Activated CD8-positive, alpha-beta memory T cell treated with anti-CD3 and anti-CD28 coated beads, Interleukin-2, amount 50 U/mL, for 48 hours (primary cell): ENCODE data around the gene REM1.
A peak's percentile ranks its signal among the peaks of the same experiment; 100 is the strongest.
"Not testable (repeated sequence)": the region's sequence is repeated elsewhere in the genome, so short reads cannot be mapped to it uniquely, and the experiment has no call there.

ENCODE experiments used
- DNase-seq: peaks from one replicate; pipeline ENCODE4 v3.0.0-alpha.2; 2020

The REM1 gene, protein sequence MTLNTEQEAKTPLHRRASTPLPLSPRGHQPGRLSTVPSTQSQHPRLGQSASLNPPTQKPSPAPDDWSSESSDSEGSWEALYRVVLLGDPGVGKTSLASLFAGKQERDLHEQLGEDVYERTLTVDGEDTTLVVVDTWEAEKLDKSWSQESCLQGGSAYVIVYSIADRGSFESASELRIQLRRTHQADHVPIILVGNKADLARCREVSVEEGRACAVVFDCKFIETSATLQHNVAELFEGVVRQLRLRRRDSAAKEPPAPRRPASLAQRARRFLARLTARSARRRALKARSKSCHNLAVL

DNA sequence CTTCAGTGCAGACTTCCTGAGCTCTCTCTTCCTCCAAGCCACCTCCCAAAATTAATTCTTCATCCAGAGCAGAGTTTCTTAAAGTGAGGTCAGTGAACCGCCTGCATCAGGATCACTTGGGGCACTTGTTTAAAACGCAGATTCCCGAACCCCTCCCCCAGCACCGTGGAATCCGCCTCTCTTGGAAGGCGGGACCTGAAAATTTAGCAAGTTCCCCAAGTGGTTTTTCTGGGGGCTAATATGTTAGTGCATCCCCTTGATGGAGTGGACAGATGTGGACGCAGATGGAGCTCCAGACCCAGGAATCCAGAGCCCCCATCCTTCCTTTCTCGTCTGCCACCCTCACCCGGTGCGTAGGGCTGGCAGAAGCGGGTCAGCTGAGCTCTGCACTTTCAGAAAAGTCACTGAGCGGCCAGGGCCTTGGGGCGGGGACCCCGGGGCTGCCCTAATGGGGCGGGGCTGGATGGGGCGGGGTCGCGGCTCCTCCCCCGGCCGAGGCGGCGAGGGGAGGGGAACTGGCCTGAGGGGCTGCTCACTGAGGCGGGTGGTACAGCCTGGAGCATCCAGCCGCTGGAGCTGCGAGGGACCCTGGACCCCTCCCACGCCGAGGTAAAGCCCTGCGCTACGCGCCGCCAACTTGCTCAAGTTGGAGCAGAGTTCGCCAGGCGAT lies at the start of gene REM1, which contains the start of gene DEFB124:
Gene REM1, plus strand, starts transcription at position 531 of the 670 bp plus-strand sequence. CDS start 1,158 bp downstream, outside the sequence.
Gene DEFB124, minus strand, starts transcription at position 370 of the 670 bp plus-strand sequence. CDS start 2,114 bp downstream, outside the sequence.
- DNase-seq: no peak

DNA sequence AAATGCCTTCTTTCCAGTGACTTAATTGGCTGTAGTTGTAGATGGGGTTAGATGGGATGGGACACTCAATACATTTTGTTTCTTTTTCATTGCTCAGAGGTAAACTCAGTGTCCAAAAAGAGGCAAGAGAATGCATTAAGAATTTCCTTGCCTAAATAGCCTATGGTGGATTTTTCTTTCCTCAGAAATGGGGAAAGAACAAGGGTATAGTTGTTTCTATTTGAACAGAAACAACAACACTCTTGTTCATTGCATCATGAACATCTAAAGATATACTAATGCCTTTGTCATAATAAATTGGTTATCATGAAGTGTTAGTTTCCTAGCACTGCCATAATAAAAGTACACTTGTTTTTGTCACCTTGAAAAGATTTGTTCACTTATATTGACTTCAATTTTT lies 49.3 kb upstream of the REM1 start:
- DNase-seq: no peak

DNA sequence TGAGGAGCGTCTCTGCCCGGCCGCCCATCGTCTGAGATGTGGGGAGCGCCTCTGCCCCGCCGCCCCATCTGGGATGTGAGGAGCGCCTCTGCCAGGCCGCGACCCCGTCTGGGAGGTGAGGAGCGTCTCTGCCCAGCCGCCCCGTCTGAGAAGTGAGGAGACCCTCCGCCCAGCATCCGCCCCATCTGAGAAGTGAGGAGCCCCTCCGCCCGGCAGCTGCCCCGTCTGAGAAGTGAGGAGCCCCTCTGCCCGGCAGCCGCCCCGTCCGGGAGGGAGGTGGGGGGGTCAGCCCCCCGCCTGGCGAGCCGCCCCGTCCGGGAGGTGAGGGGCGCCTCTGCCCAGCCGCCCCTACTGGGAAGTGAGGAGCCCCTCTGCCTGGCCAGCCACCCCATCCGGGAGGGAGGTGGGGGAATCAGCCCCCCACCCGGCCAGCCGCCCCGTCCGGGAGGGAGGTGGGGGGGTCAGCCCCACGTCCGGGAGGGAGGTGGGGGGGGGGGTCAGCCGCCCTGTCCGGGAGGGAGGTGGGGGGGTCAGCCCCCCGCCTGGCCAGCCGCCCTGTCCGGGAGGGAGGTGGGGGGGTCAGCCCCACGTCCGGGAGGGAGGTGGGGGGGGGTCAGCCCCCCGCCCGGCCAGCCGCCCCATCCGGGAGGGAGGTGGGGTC lies 48.1 kb upstream of the REM1 start:
- not testable (repeated sequence) for DNase-seq

DNA sequence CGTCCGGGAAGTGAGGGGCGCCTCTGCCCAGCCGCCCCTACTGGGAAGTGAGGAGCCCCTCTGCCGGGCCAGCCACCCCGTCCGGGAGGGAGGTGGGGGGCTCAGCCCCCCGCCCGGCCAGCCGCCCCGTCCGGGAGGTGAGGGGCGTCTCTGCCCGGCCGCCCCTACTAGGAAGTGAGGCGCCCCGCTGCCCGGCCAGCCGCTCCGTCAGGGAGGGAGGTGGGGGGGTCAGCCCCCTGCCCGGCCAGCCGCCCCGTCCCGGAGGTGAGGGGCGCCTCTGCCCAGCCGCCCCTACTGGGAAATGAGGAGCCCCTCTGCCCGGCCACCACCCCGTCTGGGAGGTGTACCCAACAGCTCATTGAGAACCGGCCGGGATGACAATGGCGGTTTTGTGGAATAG lies 47.5 kb upstream of the REM1 start:
- DNase-seq: not testable (repeated sequence)

DNA sequence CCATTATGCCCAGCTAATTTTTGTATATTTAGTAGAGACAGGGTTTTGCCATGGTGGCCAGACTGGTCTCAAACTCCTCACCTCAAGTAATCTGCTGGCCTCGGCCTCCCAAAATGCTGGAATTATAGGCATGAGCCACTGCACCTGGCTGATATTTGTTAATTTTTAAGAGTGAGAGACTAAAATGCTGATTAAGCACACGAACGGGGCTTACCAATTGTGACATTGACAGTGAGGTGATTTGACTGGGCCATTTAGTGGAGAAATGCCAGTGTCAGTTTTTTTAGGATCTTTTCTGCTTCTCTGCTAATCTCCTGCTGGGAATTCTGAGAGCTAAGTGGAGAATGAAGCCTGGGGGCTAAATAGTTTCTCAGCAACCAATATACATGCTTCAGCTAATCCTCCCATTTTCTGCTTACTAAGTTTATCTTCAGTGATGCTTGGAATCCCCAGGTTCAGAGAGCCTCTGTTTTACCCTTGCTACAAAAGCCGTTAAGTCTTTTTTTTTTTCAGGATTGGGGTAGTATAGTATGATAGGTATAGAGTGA lies 44.4 kb upstream of the REM1 start:
- no peak for DNase-seq

DNA sequence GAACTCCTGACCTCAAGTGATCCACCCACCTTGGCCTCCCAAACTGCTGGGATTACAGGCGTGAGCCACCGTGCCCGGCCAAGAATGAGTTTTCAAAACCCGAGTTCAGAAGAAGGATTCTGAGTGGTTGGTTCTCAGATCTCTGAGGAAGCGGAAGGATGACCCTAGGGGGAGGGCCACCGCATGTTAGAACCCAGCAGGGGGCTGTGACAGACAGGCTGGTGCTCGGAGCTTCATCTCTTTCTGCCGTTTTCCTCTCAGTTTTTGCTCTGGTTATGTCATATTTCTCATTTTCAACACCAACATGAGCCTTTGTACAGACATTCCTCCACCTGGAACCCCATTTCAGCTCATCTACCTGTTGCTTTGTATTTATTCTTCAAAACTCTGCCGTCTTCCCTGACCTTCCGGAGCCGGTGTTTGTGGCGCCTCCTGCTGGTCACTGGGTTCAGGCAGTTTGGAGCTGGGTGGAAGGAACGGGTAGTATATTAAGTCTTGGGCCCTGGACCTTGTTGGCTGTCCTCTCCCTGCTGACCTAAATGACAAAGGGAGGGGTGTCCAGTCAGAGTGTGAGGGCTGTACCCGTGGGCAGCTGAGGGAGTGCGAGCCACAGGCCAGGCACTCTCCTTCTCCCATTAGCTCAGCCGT lies 35.0 kb upstream of the REM1 start, which contains the start of gene DEFB123:
Gene DEFB123, plus strand, starts transcription at position 621 of the 648 bp plus-strand sequence. CDS start 67 bp downstream, outside the sequence.
- DNase-seq: peak; percentile 68

DNA sequence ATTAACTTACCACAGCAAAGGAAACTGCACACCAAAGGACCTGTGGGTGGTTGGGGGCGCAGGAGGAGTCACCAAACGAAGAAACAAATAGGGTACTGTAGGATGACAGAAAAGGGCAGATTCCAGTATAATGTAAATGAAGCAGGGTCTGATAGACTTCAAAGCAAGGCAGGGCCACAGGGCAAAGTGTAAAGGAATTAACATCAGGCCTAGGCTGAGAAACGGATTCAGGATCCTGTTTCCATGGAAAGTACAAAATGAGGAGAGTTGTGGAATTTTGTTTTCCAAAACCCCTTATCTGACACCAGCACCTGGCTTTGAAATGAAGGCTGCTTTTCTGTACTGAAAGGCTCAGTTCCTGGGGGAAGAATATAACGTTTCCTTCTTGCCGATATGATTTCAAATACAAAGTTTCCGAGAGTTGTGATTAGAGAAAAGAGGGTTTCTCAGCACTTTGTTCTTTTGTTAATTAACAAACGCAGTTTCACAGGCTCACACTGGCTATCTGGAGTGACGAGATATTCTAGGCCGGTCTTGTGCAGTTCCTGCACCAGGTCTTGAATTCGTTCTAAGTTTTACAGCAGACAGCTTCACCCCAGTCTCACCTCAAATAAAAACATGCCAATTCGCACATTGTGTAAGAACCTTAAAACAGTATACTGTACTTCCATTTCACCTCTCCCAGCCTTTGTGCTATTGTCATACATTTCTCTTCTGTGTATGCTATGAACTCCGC lies 28.8 kb upstream of the REM1 start:
- no peak for DNase-seq

DNA sequence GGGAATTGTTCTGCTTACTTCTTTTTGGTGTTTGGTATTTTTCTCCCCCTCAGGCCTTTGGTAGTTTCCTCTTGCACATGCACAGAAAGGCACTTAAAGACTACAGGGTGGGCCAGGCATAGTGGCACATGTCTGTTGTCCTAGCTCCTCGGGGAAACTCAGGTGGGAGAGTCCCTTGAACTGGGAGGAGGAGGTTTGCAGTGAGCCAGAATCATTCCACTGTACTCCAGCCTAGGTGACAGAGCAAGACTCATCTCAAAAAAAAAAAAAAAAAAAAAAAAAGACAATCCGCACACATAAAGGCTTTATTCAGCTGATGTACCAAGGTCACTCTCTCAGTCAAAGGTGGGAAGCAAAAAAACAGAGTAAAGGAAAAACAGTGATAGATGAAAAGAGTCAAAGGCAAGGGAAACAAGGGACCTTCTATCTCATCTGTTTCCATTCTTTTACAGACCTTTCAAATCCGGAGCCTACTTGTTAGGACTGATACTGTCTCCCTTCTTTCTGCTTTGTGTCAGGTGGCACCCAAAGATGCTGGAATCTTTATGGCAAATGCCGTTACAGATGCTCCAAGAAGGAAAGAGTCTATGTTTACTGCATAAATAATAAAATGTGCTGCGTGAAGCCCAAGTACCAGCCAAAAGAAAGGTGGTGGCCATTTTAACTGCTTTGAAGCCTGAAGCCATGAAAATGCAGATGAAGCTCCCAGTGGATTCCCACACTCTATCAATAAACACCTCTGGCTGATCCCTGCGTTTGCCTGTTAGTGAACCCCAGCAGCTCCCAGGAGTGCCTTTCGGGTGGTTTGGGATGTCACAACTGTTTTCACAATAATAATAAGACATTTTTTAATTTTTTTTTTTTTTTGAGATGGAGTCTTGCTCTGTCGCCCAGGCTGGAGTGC lies 25.3 kb upstream of the REM1 start:
- DNase-seq: no peak

DNA sequence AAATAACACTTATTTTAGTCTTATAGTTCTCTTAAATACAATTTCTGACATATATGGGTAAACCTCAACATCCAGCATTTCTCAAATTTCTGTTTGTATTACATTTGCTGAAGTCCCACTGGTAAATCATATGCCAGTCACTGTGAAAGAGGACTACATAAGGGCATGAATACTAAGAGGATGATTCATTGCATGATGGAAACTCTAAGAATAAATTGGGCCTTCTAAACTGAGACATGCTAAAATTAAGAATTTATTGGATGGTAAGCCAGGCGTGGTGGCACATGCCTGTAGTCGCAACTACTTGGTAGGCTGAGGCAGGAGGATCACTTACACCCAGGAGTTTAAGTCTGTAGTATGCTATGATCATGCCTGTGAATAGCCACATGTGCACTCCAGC lies 22.5 kb upstream of the REM1 start:
- DNase-seq: no peak

DNA sequence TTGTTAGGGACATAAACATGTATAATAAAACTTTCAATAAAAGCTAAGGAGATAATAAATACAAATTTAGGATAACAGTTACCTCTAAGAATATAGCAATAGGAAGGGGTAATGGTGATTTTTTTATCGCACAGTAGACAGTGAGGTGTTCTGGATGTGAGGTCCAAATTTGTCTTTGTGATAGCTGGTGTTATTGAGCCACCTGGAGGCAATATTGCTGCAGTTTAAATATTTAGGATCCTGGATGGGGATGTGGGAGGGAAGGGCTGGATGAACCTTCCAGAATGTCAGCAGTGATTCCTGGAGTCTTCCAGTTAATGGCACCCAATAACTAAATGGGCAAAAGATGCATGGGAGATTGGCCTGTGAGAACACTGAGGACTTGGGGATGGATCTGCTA lies 20.7 kb upstream of the REM1 start:
- no peak for DNase-seq

DNA sequence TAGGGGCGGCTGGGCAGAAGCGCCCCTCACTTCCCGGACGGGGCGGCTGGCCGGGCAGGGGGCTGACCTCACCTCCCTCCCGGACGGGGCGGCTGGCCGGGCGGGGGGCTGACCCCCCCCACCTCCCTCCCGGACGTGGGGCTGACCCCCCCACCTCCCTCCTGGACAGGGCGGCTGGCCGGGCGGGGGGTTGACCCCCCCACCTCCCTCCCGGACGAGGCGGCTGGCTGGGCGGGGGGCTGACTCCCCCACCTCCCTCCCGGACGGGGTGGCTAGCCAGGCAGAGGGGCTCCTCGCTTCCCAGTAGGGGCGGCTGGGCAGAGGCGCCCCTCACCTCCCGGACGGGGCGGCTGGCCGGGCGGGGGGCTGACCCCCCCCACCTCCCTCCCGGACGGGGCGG lies 4.1 kb upstream of the REM1 start:
- DNase-seq: not testable (repeated sequence)

DNA sequence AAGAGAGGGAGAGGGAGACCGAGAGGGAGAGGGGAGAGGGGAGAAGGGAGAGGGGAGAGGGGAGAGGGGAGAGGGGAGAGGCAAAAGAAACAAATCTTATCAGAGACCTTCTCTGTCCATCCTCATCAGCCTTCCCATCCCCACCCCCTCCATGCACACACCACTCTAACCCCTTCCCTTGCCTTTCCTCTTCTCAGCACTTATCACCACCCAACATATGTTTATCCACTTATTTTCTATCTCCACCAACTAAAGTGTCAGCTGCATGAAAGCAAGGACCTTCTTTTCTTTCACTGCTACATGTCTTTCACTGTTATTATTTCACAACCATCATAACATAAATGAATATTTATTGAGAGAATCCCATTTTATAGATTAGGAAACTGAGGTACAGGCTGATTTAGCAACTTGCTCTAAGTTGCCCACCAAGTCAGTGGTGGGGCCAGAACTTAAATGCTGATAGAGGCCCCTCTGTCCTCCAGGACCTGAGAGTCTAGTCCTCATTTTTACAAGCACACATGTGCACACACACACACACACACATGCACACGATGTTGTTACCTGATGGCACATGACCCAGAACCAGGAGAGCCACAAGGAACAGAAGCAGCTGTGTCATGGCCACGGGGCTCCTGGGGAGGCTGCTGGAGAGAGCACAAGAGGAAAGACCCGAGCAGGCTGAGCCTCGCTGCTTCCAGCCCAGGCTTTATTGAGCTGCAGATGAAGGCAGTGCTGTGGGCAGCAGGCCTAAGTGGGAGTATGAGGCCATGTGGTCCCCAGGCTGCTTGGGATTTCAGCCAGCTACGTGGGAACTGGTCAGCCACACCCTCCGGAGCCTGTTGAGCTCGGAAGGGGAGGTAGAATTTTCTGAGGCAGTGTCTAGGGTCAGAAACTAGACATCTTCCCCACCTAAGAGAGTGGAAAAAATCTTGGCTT lies 2.4 kb upstream of the REM1 start:
- DNase-seq: no peak

DNA sequence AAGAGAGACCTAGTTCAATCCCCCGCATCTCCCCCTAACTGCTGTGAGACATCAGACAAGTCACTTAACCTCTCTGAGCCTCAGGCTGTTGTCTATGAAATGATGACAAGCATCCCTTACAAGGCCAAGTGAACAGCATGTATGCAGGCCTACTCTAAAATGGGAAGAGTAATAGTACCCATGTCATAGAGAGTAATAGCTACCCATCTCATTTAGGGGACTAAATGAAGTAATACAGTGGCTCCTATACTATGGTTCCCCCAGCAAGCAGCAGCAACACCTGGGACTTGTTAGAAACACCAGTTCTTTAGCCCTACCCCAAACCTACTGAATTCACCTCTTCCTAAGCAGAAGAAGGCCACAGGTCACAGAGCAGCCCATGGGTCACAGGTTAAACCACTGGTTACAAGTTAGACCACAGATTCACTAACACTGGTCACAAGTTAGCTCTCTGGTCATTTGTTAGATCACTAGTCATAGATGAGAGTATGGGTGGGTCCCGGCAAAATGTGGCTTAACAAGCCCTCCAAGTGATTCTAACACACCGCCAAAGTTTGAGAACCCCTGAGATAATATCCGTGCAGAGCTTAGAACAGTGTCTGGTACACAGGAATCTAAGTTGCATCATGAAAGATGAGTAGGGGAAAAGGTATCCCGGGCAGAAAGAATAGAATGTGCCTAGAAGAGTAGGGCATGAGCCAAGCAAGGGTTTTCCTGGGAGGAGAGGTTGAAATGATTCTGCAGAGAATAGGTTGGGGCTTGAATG lies 1.6 kb upstream of the REM1 start:
- DNase-seq: no peak

DNA sequence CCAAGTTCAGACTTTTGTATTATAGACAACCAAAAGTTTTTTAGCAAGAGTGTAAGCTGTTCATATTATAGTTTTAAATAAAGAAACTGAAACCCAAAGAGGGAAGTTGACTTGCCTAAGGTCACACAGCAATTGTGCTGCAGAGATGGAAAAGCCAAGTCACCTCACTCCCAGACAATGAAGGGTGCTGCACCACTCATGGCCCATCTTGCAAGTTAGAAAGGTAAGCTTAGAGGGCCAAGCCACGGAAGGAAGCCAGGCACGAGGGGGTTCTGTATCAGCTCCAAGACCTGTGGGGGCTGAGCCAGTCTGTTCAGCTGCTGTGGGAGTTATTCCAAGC lies 1.0 kb upstream of the REM1 start:
- DNase-seq: no peak

DNA sequence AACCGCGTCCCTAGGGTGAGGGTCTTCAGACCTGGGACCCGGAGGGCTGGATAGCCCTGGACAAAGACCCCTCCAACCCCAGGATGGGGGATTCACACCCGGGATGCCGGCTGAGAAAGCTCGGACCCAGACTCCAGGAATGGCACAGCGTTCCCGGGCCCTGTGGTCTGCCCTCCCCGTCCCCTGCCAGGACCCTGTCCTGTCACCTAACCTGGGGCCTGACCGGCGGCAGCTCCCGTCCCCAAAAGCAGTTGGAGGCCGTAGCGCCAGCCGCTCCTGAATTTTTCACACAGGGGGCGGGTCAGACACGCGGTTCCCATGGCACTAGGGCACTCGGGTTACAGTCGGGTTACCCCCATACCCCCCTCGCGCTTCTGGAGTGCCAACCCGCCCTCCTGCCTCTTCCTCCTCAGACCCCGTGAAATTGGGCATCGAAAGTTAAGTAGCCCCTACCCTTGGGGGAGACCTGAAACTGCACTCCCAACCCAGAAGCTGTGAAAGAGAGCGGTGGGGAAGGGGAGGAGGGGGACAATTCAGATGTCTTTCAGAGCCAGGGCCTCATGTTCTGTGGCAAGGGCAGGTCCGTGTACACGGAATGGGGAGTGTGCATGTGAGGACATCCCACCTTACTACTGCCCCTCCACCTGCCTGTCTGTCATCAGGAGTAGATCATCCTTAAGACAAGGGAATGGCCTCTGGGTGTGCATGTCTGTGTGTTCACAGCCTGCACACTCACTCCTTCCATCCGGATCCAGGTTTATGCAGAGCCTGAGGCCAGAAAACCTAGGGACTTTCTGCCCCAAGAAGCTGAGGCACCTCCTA lies 595 bp downstream of the REM1 start:
- no peak for DNase-seq

DNA sequence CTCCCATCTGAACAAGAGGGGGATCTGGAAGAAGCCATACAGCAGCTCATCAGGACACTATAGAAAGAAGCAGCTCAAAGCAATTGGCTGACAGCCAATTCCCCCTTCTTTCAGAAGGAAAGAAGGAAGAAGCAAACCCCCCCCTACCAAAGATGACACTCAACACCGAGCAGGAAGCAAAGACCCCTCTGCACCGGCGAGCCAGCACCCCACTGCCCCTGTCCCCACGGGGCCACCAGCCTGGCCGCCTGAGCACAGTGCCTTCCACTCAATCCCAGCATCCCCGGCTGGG lies 1.2 kb downstream of the REM1 start:
- no peak for DNase-seq

DNA sequence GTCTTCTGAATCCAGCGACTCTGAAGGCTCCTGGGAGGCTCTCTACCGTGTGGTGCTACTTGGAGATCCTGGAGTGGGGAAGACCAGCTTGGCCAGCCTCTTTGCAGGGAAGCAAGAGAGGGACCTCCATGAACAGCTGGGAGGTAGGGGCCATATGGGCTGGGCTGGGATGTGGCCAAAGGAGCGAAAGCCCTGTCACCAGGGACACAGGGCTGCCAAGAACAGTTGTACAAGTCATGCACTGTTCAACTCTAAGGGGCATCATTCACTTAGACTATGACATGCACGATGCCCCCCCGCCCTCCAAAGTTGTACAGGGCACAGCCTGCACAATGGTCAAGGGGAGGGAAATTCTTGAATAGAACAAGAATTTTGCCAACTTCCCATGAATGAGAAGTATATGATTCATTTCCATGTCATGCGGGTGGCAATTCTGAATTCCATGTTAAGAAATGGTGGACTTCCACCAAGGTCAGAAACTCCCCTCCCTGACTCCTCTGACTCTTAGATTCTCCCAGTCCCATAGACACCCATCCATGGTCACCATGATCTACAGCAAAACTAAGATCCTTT lies 1.6 kb downstream of the REM1 start:
- DNase-seq: no peak

DNA sequence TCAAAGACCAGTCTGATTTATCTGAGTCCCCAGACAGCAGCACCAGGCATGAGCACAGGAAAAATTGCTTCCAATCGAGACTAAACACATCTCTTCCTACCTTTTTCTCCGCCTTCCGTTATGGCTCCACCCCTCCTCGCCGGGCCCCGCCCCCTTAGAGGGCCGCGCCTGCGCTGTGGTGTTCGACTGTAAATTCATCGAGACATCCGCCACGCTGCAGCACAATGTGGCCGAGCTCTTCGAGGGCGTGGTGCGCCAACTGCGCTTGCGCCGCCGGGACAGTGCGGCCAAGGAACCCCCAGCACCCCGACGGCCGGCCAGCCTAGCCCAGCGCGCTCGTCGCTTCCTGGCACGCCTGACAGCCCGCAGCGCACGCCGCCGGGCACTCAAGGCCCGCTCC lies 8.9 kb downstream of the REM1 start:
- DNase-seq: no peak
